ENCODE results near the gene ERF. TPM values are rescaled to one million over a fixed set of nuclear protein-coding genes. Genes with fewer than 3 reads are reported as not detected.

Gene ERF
- polyA plus RNA-seq, 2 of the 4 experiments (the other 2 are of a cell fraction): 103 to 120 TPM

DNA sequence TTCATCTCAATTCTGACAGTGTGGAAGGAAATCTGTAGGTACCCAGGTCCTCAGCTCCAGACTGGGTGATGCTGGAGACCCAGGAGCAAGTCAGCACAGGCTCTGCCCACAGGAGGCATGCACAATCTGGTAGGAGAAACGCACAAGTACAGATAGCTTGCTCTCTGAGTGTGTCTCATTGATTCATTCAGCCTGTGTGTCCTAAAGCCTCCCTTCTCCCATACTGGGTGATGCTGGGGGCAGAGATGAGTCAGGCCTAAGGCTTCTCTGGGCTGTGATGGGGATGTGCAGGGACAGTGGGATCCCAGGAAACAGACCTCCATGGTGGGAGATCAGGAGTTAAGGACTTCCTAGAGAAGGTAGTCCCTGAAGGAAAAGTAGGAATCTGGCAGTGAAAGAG, 28.0 kb downstream of the ERF start:
- Histone ChIP-seq H3K27ac (no peak overlapping the region), H3K4me3 (no peak overlapping the region), H3K4me2 (no peak overlapping the region), H3K4me1 (peaks cover 11% of the 10 kb centered on the region; the same call in 2 of the 3 replicates), H3K9me3 (no peaks in the 10 kb centered on the region)
- TF ChIP-seq, protein P1, sequence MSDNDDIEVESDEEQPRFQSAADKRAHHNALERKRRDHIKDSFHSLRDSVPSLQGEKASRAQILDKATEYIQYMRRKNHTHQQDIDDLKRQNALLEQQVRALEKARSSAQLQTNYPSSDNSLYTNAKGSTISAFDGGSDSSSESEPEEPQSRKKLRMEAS (IDR thresholded peaks at IDR 0.05): no peak
- no peak for TF ChIP-seq ESRRA (IDR thresholded peaks at IDR 0.05; ENCODE audit: borderline replicate concordance, low read length)
- TF ChIP-seq NPAS2 (CRISPR knock-in tag; IDR thresholded peaks at IDR 0.05; ENCODE audit: borderline replicate concordance): no peak
- TF ChIP-seq EP300 (IDR thresholded peaks at IDR 0.05): no peak
- no peak for TF ChIP-seq HDAC2 (IDR thresholded peaks at IDR 0.05)
- TF ChIP-seq GATA3 (IDR thresholded peaks at IDR 0.05; ENCODE audit: borderline replicate concordance): no peak
- TF ChIP-seq, protein P2, sequence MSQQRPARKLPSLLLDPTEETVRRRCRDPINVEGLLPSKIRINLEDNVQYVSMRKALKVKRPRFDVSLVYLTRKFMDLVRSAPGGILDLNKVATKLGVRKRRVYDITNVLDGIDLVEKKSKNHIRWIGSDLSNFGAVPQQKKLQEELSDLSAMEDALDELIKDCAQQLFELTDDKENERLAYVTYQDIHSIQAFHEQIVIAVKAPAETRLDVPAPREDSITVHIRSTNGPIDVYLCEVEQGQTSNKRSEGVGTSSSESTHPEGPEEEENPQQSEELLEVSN (IDR thresholded peaks at IDR 0.05; ENCODE audit: borderline replicate concordance, low read depth): no peak
- no peak for TF ChIP-seq MAZ (IDR thresholded peaks at IDR 0.05; ENCODE audit: borderline replicate concordance, low read depth, low read length)
- no peak for TF ChIP-seq BCL3 (IDR thresholded peaks at IDR 0.05)
- TF ChIP-seq KDM1A (IDR thresholded peaks at IDR 0.05; ENCODE audit: low read depth): no peak
- TF ChIP-seq REST (IDR thresholded peaks at IDR 0.05): no peak
- no peak for TF ChIP-seq ZC3H11A (IDR thresholded peaks at IDR 0.05)
- WGBS (ENCODE audit: missing lambda C conversion rate): 93% methylated on average over 1 of the region's 1 CpG
- peak; percentile 4 to 10; a peak in 2 of 6 replicates for ATAC-seq
- DNase-seq (ENCODE audit: low read depth in 1 of 2, low spot score in 1 of 2): no peak
- POLR2A ChIA-PET: interaction anchor here (1.0 to 1.9 kb wide), 2 partner anchors 13 to 16 kb away, joined by 3 to 4 read pairs; no protein-coding TSS in a partner anchor
- no peak for FAIRE-seq
- CTCF ChIA-PET: interaction anchor here (1.0 to 12.7 kb wide), 8 partner anchors 13 to 118 kb away, joined by 3 to 185 read pairs (median 6); partner anchors contain the start of gene GSK3A

DNA sequence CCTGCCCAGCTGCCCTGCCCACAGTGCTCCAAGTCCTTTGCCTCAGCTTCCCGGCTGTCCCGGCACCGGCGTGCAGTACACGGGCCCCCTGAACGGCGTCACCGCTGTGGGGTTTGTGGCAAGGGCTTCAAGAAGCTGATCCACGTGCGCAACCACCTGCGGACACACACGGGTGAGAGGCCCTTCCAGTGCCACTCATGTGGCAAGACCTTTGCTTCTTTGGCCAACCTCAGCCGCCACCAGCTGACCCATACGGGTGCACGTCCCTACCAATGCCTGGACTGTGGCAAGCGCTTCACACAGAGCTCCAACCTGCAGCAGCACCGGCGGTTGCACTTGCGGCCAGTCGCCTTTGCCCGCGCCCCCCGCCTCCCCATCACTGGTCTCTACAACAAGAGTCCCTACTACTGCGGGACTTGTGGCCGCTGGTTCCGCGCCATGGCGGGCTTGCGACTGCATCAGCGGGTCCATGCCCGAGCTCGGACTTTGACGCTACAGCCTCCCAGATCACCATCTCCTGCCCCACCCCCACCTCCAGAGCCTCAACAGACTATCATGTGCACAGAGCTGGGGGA, 29.1 kb downstream of the ERF start:
- no peak for TF ChIP-seq RAD21 (conservative IDR thresholded peaks at IDR 0.05 in 1 of 2, IDR thresholded peaks at IDR 0.05 in 1 of 2)
- Histone ChIP-seq H3K4me2 (no peak overlapping the region), H3K9me3 (no peaks in the 10 kb centered on the region), H3K4me1 (peaks cover 21% of the 10 kb centered on the region), H3K27ac (no peak overlapping the region), H3K4me3 (no peak overlapping the region)
- POLR2A ChIA-PET: interaction anchor here (1.9 kb wide), 1 partner anchor 17 kb away, joined by 4 read pairs; no protein-coding TSS in a partner anchor
- no peak for DNase-seq (ENCODE audit: low read depth in 1 of 2, low spot score in 1 of 2)
- CTCF ChIA-PET: interaction anchor here (0.6 to 12.7 kb wide), 14 partner anchors 9 to 175 kb away, joined by 3 to 185 read pairs (median 4); partner anchors contain the start of gene GSK3A
- no peak for FAIRE-seq
- ATAC-seq: no peak
- 95% methylated on average over 33 of the region's 33 CpGs for WGBS (ENCODE audit: missing lambda C conversion rate)

- FAIRE-seq (no peak), ATAC-seq (no peak), DNase-seq (ENCODE audit: low read depth in 1 of 2, low spot score in 1 of 2) (no peak)
- Histone ChIP-seq H3K4me3 (no peak overlapping the region), H3K27ac (no peak overlapping the region), H3K9me3 (no peaks in the 10 kb centered on the region), H3K4me2 (no peak overlapping the region), H3K4me1 (peaks cover 20% of the 10 kb centered on the region)
- ChIA-PET CTCF (interaction anchor here (0.6 to 12.7 kb wide), 10 partner anchors 9 to 176 kb away, joined by 3 to 185 read pairs (median 4); partner anchors contain the start of gene GSK3A), POLR2A (interaction anchor here (1.9 kb wide), 1 partner anchor 18 kb away, joined by 4 read pairs; no protein-coding TSS in a partner anchor)
- TF ChIP-seq TP53 (CRISPR knock-in tag; IDR thresholded peaks at IDR 0.05): no peak
- 97% methylated on average over 37 of the region's 37 CpGs for WGBS (ENCODE audit: missing lambda C conversion rate)
These were observed 29.8 kb downstream of the ERF start for GRCh38 chr19:42224940-42225717.

All from A549 (cell line).